Measurements from ENCODE around the gene STK35. TPM values are rescaled to one million over a fixed set of nuclear protein-coding genes. Genes with fewer than 3 reads are reported as not detected.
"Not testable (repeated sequence)": the region's sequence is repeated elsewhere in the genome, so short reads cannot be mapped to it uniquely, and the experiment has no call there.

STK35 gene
- total RNA-seq, 1 donor from 2014 or later: 14.5 TPM

DNA sequence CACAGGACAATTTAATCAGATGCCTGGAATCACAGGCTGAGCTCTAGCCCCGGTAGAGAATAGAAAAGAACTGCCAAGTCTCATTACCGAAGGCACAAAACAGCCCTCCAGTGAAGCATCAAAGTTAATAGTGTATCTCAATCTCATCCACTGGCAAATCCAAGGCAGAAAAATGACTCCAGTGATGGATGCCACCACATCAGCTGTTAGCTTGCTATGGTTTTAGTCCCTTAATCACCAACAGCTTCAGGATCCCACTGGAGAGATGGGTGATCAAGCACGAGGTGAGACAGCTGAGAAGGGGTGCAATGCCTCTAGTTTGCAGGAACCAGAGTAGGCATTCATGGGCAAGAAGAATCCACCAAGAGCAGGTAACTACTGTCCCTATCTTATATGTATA lies 81.8 kb downstream of the STK35 start:
- peaks cover 19% of the 10 kb centered on the region for H3K9me3 Mint-ChIP-seq (ENCODE audit: low read depth)
- no peak overlapping the region for H3K27ac Mint-ChIP-seq (ENCODE audit: unreplicated experiment)
- H3K36me3 Mint-ChIP-seq (ENCODE audit: low read depth): peaks cover 2% of the 10 kb centered on the region
- H3K4me1 Mint-ChIP-seq (ENCODE audit: low read depth): no peaks in the 10 kb centered on the region
- H3K27me3 Mint-ChIP-seq (ENCODE audit: low read depth): peaks cover 3% of the 10 kb centered on the region
- TF ChIP-seq, protein P1, sequence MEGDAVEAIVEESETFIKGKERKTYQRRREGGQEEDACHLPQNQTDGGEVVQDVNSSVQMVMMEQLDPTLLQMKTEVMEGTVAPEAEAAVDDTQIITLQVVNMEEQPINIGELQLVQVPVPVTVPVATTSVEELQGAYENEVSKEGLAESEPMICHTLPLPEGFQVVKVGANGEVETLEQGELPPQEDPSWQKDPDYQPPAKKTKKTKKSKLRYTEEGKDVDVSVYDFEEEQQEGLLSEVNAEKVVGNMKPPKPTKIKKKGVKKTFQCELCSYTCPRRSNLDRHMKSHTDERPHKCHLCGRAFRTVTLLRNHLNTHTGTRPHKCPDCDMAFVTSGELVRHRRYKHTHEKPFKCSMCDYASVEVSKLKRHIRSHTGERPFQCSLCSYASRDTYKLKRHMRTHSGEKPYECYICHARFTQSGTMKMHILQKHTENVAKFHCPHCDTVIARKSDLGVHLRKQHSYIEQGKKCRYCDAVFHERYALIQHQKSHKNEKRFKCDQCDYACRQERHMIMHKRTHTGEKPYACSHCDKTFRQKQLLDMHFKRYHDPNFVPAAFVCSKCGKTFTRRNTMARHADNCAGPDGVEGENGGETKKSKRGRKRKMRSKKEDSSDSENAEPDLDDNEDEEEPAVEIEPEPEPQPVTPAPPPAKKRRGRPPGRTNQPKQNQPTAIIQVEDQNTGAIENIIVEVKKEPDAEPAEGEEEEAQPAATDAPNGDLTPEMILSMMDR (IDR thresholded peaks at IDR 0.05): no peak
- no peak for DNase-seq (ENCODE audit: low spot score)
- no peak overlapping the region for H3K4me3 Mint-ChIP-seq (ENCODE audit: unreplicated experiment)

DNA sequence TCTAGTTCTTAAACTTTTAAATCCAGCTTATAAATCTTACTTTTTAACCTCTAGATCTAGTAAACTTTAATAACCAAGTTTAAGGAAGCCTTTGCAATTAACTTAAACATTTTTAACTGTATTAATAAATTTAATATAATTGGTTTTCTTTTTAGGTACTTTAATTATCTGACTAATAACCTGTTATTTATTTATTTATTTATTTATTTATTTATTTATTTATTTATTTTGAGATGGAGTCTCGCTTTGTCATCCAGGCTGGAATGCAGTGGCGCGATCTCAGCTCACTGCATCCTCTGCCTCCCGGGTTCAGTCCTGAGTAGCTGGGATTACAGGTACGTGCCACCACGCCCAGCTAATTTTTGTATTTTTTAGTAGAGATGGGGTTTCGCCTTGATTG lies 83.3 kb downstream of the STK35 start:
- DNase-seq (ENCODE audit: low spot score); H3K36me3 Mint-ChIP-seq (ENCODE audit: low read depth); H3K4me3 Mint-ChIP-seq (ENCODE audit: unreplicated experiment); H3K27ac Mint-ChIP-seq (ENCODE audit: unreplicated experiment); H3K4me1 Mint-ChIP-seq (ENCODE audit: low read depth): not testable (repeated sequence)
- Mint-ChIP-seq H3K27me3 (ENCODE audit: low read depth) (peaks cover 11% of the 10 kb centered on the region), H3K9me3 (ENCODE audit: low read depth) (peaks cover 19% of the 10 kb centered on the region)

DNA sequence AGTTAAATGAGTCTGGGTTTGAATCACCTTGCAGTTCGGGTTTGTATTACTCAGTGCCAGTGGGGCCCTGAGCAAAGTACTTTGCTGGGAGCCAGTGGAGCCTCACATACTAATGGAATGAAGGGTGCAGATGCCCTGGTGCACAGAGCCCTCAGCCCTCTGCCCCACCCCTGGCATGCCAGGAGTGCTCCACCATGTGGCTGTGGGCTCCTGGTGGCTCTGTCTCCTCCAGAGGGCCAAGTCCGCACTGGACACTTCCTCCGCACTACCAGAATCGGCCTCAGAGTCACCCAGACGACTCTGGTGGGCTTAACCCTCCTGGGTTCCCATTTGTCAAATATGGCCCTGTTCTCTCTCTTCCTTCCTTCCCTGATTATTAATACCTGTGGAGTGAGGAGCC lies 94.0 kb downstream of the STK35 start:
- Mint-ChIP-seq H3K9me3 (ENCODE audit: low read depth) (no peaks in the 10 kb centered on the region), H3K27me3 (ENCODE audit: low read depth) (peaks cover 28% of the 10 kb centered on the region), H3K4me3 (ENCODE audit: unreplicated experiment) (no peak overlapping the region), H3K36me3 (ENCODE audit: low read depth) (no peaks in the 10 kb centered on the region), H3K4me1 (ENCODE audit: low read depth) (no peaks in the 10 kb centered on the region), H3K27ac (ENCODE audit: unreplicated experiment) (no peak overlapping the region)
- TF ChIP-seq, protein P1 (IDR thresholded peaks at IDR 0.05): no peak
- no peak for DNase-seq (ENCODE audit: low spot score)

DNA sequence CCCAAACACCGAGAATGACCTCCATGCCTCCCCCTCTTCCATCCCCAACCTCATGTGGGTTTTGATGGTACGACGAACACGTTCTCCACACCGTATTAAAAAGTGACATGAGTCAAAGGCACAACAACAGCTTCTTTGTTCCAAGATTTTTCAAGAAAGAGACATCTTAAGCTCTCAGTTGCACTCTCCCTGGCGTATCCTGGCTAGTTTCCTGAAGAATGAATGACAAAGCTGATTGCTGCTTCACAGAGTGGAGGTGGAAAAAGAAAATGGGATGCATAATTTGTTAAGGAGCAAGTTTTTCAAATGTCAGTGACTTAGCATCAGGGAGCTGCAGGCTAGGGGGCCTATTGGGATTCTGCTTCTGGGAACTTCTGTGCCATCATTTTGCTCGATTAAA lies 95.5 kb downstream of the STK35 start:
- Mint-ChIP-seq H3K27me3 (ENCODE audit: low read depth) (peaks cover 28% of the 10 kb centered on the region), H3K27ac (ENCODE audit: unreplicated experiment) (no peak overlapping the region)
- no peak for DNase-seq (ENCODE audit: low spot score)

More for the DNA sequence above, 95.5 kb downstream of the STK35 start:
- H3K36me3 Mint-ChIP-seq (ENCODE audit: low read depth): no peaks in the 10 kb centered on the region
- H3K4me3 Mint-ChIP-seq (ENCODE audit: unreplicated experiment): no peak overlapping the region
- no peaks in the 10 kb centered on the region for H3K9me3 Mint-ChIP-seq (ENCODE audit: low read depth)
- H3K4me1 Mint-ChIP-seq (ENCODE audit: low read depth): no peaks in the 10 kb centered on the region
- TF ChIP-seq, protein P1 (IDR thresholded peaks at IDR 0.05): no peak

Other genes with a start within 250 kb of the STK35 start
- gene SIRPA, start 206.4 kb upstream of the STK35 start, total RNA-seq: 16.2 to 25.6 TPM (median 24.9 TPM) in 3 replicates
- not detected in 3 replicates for gene PDYN, start 107.8 kb upstream of the STK35 start, total RNA-seq
- not detected in 3 replicates for gene TGM3, start 194.2 kb downstream of the STK35 start, total RNA-seq